ENCODE measurements around the gene SPIRE1.

- TF ChIP-seq CTCF (IDR thresholded peaks at IDR 0.05; ENCODE audit: insufficient read depth, low read length, poor library complexity, severe bottlenecking), result no peak
- no peak for TF ChIP-seq EZH2phosphoT487 (conservative IDR thresholded peaks at IDR 0.05; ENCODE audit: low read length)
Measured at GRCh38 chr18:12598181-12598930, 59.6 kb downstream of the SPIRE1 start.
